Loucy (cell line): ENCODE measurements around the gene ANKRD23.

Source experiments
- H2AFZ ChIP-seq: fragments of 200-600 bp; sonication (generic); 2 replicates; pipeline ENCODE4 v1.6.0; 2016; ENCODE audit warnings: antibody characterized with exemption, mild to moderate bottlenecking, low read length, moderate library complexity
- H3F3A ChIP-seq: fragments of 200-600 bp; 2 replicates; pipeline ENCODE4 v1.6.0; 2016; ENCODE audit warnings: antibody characterized with exemption, low read depth, mild to moderate bottlenecking
- H3K27me3 ChIP-seq: fragments of 200-600 bp; sonication (generic); 2 replicates; pipeline ENCODE4 v1.6.1; 2014; ENCODE audit warnings: low read length, mild to moderate bottlenecking; ENCODE audit not compliant: insufficient read depth, poor library complexity, severe bottlenecking
- H3K36me3 ChIP-seq: fragments of 200-600 bp; sonication (generic); 2 replicates; pipeline ENCODE4 v1.6.1; 2016; ENCODE audit warnings: low read length; ENCODE audit not compliant: insufficient read depth
- H3K4me1 ChIP-seq: fragments of 200-600 bp; sonication (generic); 2 replicates; pipeline ENCODE4 v1.5.1; 2014; ENCODE audit warnings: low read length, mild to moderate bottlenecking; ENCODE audit not compliant: insufficient read depth, poor library complexity, severe bottlenecking
- H3K4me2 ChIP-seq: fragments of 200-600 bp; sonication (generic); 2 replicates; pipeline ENCODE4 v1.6.0; 2014; ENCODE audit warnings: antibody characterized with exemption, low read length, low read depth, mild to moderate bottlenecking; ENCODE audit not compliant: poor library complexity, severe bottlenecking
- H3K4me3 ChIP-seq: fragments of 200-600 bp; sonication (generic); 2 replicates; pipeline ENCODE4 v1.5.1; 2014; ENCODE audit warnings: low read length, mild to moderate bottlenecking, mixed read lengths; ENCODE audit not compliant: poor library complexity, severe bottlenecking
- H3K79me2 ChIP-seq: fragments of 200-600 bp; sonication (generic); 2 replicates; pipeline ENCODE4 v1.6.1; 2014; ENCODE audit warnings: low read length; ENCODE audit not compliant: insufficient read depth
- H3K9ac ChIP-seq: fragments of 200-600 bp; sonication (generic); 2 replicates; pipeline ENCODE4 v1.6.0; 2014; ENCODE audit warnings: mild to moderate bottlenecking, low read depth, low read length, moderate library complexity; ENCODE audit not compliant: poor library complexity, severe bottlenecking
- H3K9me2 ChIP-seq: fragments of 200-600 bp; sonication (generic); replicated peaks from 2 replicates; pipeline ENCODE4 v1.6.1; 2016; ENCODE audit warnings: low read depth, low read length, mixed read lengths
- H3K9me3 ChIP-seq: fragments of 200-600 bp; sonication (generic); 2 replicates; pipeline ENCODE4 v1.6.1; 2014; ENCODE audit warnings: mild to moderate bottlenecking, antibody characterized with exemption, low read length, low read depth; ENCODE audit not compliant: insufficient read depth
- H4K20me1 ChIP-seq: fragments of 200-600 bp; sonication (generic); 2 replicates; pipeline ENCODE4 v1.6.0; 2014; ENCODE audit warnings: antibody characterized with exemption, low read length, mild to moderate bottlenecking; ENCODE audit not compliant: insufficient read depth, poor library complexity, severe bottlenecking
- EZH2phosphoT487 ChIP-seq: fragments of 200-600 bp; IDR thresholded peaks from 2 replicates; pipeline ENCODE4 v1.6.1; 2018; ENCODE audit warnings: antibody characterized with exemption, mild to moderate bottlenecking, moderate library complexity, borderline replicate concordance
- TF ChIP-seq, protein P1 (sequence below): fragments of 200-600 bp; sonication (generic); conservative IDR thresholded peaks from 2 replicates; pipeline ENCODE4 v1.5.1; 2014; ENCODE audit warnings: mild to moderate bottlenecking, antibody characterized with exemption, low read length

ANKRD23 gene

DNA sequence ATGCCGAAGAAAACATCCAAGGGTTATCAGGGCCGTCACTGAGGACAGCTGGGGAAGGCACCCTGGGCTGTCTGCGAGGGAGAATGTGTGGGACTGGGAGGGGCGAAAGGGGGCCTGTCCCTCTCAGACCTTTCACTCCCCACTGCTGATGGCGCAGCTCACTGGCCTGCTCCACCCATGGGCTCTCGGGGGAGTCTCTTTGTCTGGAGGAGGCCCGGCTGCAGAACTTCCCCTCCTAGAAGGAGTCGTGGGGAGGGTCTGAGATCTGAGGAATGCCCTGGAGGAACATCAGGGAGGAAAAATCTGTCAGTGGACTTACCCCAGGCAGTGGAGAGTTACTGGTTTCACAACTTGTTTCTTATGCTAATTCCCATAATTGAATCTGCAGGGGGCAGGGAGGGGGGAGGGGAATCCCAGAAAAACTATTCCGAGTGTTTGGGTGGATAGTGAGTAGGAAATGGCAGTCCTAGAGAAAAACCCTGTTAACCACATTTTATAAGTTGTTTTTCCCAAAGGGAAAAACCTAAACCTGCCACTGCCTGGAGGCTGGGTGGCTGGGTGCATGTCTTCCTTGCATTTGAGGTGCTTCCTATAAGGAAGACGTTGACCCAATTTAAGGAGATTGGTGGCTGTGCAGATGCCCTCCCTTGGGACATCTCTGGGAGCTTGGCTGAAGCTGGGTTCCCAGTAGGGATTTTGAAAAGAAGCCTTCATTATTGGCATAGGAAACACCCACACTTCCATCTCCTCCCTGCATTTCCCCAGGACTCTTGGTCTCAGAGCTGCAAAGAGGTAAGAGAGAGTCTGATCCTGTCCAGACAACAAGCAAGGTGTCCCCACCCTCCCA lies 37.8 kb upstream of the ANKRD23 start:
- H3K9ac ChIP-seq: no peak overlapping the region

DNA sequence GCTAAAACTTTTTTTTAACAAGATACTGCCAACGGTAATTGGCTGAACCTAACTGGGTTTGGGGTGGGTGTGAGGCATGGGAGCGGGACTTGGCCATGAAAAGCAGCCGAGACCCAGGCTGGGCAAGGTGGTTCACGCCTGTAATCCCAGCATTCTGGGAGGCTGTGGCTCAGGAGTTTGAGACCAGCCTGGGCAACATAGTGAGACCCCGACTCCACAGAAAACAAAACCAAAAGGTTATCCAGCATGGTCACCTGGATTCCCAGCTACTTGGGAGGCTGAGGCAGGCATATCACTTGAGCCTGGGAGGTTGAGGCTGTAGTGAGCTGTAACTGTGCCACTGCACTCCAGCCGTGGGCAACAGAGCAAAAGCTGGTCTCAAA lies 37.1 kb upstream of the ANKRD23 start:
- no peak overlapping the region for H3K9ac ChIP-seq
- no peaks in the 10 kb centered on the region for H4K20me1 ChIP-seq
- H2AFZ ChIP-seq: no peak overlapping the region
- no peaks in the 10 kb centered on the region for H3K9me2 ChIP-seq
- no peaks in the 10 kb centered on the region for H3K36me3 ChIP-seq
- no peak overlapping the region for H3K4me3 ChIP-seq
- no peaks in the 10 kb centered on the region for H3K9me3 ChIP-seq
- peaks cover 11% of the 10 kb centered on the region for H3K4me1 ChIP-seq
- no peaks in the 10 kb centered on the region for H3F3A ChIP-seq
- H3K4me2 ChIP-seq: no peak overlapping the region
- H3K79me2 ChIP-seq: no peaks in the 10 kb centered on the region
- TF ChIP-seq EZH2phosphoT487: no peak
- TF ChIP-seq, protein P1, sequence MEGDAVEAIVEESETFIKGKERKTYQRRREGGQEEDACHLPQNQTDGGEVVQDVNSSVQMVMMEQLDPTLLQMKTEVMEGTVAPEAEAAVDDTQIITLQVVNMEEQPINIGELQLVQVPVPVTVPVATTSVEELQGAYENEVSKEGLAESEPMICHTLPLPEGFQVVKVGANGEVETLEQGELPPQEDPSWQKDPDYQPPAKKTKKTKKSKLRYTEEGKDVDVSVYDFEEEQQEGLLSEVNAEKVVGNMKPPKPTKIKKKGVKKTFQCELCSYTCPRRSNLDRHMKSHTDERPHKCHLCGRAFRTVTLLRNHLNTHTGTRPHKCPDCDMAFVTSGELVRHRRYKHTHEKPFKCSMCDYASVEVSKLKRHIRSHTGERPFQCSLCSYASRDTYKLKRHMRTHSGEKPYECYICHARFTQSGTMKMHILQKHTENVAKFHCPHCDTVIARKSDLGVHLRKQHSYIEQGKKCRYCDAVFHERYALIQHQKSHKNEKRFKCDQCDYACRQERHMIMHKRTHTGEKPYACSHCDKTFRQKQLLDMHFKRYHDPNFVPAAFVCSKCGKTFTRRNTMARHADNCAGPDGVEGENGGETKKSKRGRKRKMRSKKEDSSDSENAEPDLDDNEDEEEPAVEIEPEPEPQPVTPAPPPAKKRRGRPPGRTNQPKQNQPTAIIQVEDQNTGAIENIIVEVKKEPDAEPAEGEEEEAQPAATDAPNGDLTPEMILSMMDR: no peak
- no peaks in the 10 kb centered on the region for H3K27me3 ChIP-seq

More for the DNA sequence above, 37.8 kb upstream of the ANKRD23 start:
- Histone ChIP-seq H3K9me3 (no peaks in the 10 kb centered on the region), H3K79me2 (no peaks in the 10 kb centered on the region), H3K9me2 (no peaks in the 10 kb centered on the region), H3K4me2 (no peak overlapping the region), H3F3A (no peaks in the 10 kb centered on the region), H3K36me3 (no peaks in the 10 kb centered on the region), H3K4me3 (no peak overlapping the region), H3K27me3 (no peaks in the 10 kb centered on the region), H2AFZ (no peak overlapping the region), H3K4me1 (peaks cover 4% of the 10 kb centered on the region), H4K20me1 (no peaks in the 10 kb centered on the region)
- TF ChIP-seq, protein P1: no peak
- TF ChIP-seq EZH2phosphoT487: no peak

DNA sequence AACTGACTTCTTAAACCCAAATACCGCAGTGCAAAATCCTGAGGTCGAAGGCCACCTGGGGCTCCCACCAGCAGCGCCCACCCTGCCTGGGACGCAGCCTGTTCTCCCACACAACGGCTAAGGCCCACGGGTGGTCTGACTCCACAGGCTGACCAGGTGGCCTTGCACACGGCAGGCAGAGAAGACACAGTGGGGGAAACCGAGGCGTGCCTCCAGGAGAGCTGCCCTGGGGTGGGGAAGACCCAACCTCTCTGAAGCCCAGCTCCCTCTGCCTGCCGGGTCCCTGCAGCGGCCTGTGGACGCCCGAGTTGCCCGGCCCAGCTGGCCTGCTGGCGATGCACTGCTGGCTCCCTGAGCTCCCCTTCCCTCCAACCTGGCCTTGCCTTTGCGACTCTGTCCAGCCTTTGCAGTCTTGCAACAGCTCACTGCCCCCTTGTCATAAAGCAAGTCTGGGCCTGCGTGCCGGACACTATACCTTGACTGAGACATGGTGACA lies 35.8 kb upstream of the ANKRD23 start:
- no peak overlapping the region for H3K4me3 ChIP-seq
- no peak overlapping the region for H3K9ac ChIP-seq
- no peaks in the 10 kb centered on the region for H4K20me1 ChIP-seq
- peaks cover 17% of the 10 kb centered on the region for H3K4me1 ChIP-seq
- H3K9me3 ChIP-seq: no peaks in the 10 kb centered on the region
- no peak overlapping the region for H3K4me2 ChIP-seq
- H2AFZ ChIP-seq: no peak overlapping the region
- H3K36me3 ChIP-seq: no peaks in the 10 kb centered on the region
- H3K27me3 ChIP-seq: no peaks in the 10 kb centered on the region
- no peaks in the 10 kb centered on the region for H3K9me2 ChIP-seq
- H3K79me2 ChIP-seq: no peaks in the 10 kb centered on the region
- no peaks in the 10 kb centered on the region; the same call in 1 of the 2 replicates for H3F3A ChIP-seq
- TF ChIP-seq, protein P1: no peak
- TF ChIP-seq EZH2phosphoT487: no peak
